ENCODE results near the gene TAX1BP1. TPM values are rescaled to one million over a fixed set of nuclear protein-coding genes. Genes with fewer than 3 reads are reported as not detected.

TAX1BP1 gene
- total RNA-seq, 1 donor from 2014 or later: 64.7 TPM

- ChIA-PET POLR2A (no interaction called here), CTCF (no interaction called here)
- intact Hi-C loops (cut with micrococcal nuclease): no loop called here
- H3K4me3 Mint-ChIP-seq: no peak overlapping the region
- no peaks in the 10 kb centered on the region for H3K27me3 Mint-ChIP-seq
- H3K36me3 Mint-ChIP-seq (ENCODE audit: low read depth): peaks cover 66% of the 10 kb centered on the region
- TF ChIP-seq CTCF (IDR thresholded peaks at IDR 0.05): no peak
- H3K4me1 Mint-ChIP-seq: no peaks in the 10 kb centered on the region
- no peak for DNase-seq
- H3K9me3 Mint-ChIP-seq: no peaks in the 10 kb centered on the region
- H3K27ac Mint-ChIP-seq: no peak overlapping the region
- ATAC-seq (ENCODE audit: low read depth): no peak
Observed at GRCh38 chr7:27868131-27868550, 128.2 kb downstream of the TAX1BP1 start.

GRCh38 chr7:27869056-27869455 is 129.1 kb downstream of the TAX1BP1 start:
- peaks cover 60% of the 10 kb centered on the region for H3K36me3 Mint-ChIP-seq (ENCODE audit: low read depth)
- intact Hi-C loops (cut with micrococcal nuclease): no loop called here
- H3K4me3 Mint-ChIP-seq: no peak overlapping the region
- DNase-seq: no peak
- ChIA-PET POLR2A (no interaction called here), CTCF (no interaction called here)
- TF ChIP-seq CTCF (IDR thresholded peaks at IDR 0.05): no peak
- no peaks in the 10 kb centered on the region for H3K9me3 Mint-ChIP-seq
- H3K4me1 Mint-ChIP-seq: no peaks in the 10 kb centered on the region
- H3K27me3 Mint-ChIP-seq: no peaks in the 10 kb centered on the region
- no peak overlapping the region for H3K27ac Mint-ChIP-seq
- no peak for ATAC-seq (ENCODE audit: low read depth)

GRCh38 chr7:27870595-27870994 is 130.6 kb downstream of the TAX1BP1 start:
- H3K27ac Mint-ChIP-seq: no peak overlapping the region
- ChIA-PET POLR2A (no interaction called here), CTCF (no interaction called here)
- no peaks in the 10 kb centered on the region for H3K9me3 Mint-ChIP-seq
- no peak for TF ChIP-seq CTCF (IDR thresholded peaks at IDR 0.05)
- DNase-seq: no peak
- H3K27me3 Mint-ChIP-seq: no peaks in the 10 kb centered on the region
- H3K36me3 Mint-ChIP-seq (ENCODE audit: low read depth): peaks cover 50% of the 10 kb centered on the region
- H3K4me1 Mint-ChIP-seq: no peaks in the 10 kb centered on the region
- H3K4me3 Mint-ChIP-seq: no peak overlapping the region
- no peak for ATAC-seq (ENCODE audit: low read depth)
- intact Hi-C loops (cut with micrococcal nuclease): no loop called here

- H3K4me3 Mint-ChIP-seq: no peak overlapping the region
- ATAC-seq (ENCODE audit: low read depth) (no peak), DNase-seq (no peak)
- no peaks in the 10 kb centered on the region for H3K4me1 Mint-ChIP-seq
- peaks cover 45% of the 10 kb centered on the region for H3K36me3 Mint-ChIP-seq (ENCODE audit: low read depth)
- no peaks in the 10 kb centered on the region for H3K9me3 Mint-ChIP-seq
- POLR2A ChIA-PET: no interaction called here
- CTCF ChIA-PET: no interaction called here
- H3K27ac Mint-ChIP-seq: no peak overlapping the region
- intact Hi-C loops (cut with micrococcal nuclease): no loop called here
- TF ChIP-seq CTCF (IDR thresholded peaks at IDR 0.05): no peak
- H3K27me3 Mint-ChIP-seq: no peaks in the 10 kb centered on the region
Observed at GRCh38 chr7:27871086-27871485, 131.1 kb downstream of the TAX1BP1 start.

GRCh38 chr7:27871866-27872265 is 131.9 kb downstream of the TAX1BP1 start:
- no peak overlapping the region for H3K4me3 Mint-ChIP-seq
- H3K27ac Mint-ChIP-seq: no peak overlapping the region
- no peak for ATAC-seq (ENCODE audit: low read depth)
- DNase-seq: no peak
- no peak for TF ChIP-seq CTCF (IDR thresholded peaks at IDR 0.05)
- intact Hi-C loops (cut with micrococcal nuclease): no loop called here
- H3K36me3 Mint-ChIP-seq (ENCODE audit: low read depth): peaks cover 40% of the 10 kb centered on the region
- H3K9me3 Mint-ChIP-seq: no peaks in the 10 kb centered on the region
- POLR2A ChIA-PET: no interaction called here
- no peaks in the 10 kb centered on the region for H3K27me3 Mint-ChIP-seq
- CTCF ChIA-PET: no interaction called here
- H3K4me1 Mint-ChIP-seq: no peaks in the 10 kb centered on the region
